Measurements from ENCODE around the gene GNAS. TPM values are rescaled to one million over a fixed set of nuclear protein-coding genes. Genes with fewer than 3 reads are reported as not detected.

The GNAS gene
- total RNA-seq, 4 donors from 2014 or later = 513 to 854 (median 781) TPM

GRCh38 chr20:58877050-58877975, 24.8 kb downstream of the GNAS start:
- intact Hi-C loops (cut with DNase I; ENCODE audit: low total_unique reads) = no loop called here
- H3K9me3 ChIP-seq = no peaks in the 10 kb centered on the region
- peaks cover 4 to 5% of the 10 kb centered on the region in 2 donors for H3K4me1 ChIP-seq
- no peaks in the 10 kb centered on the region for H3K36me3 ChIP-seq
- ATAC-seq (no peak), DNase-seq (no peak)
- TF ChIP-seq CTCF (IDR thresholded peaks at IDR 0.05 in 4 of 5, conservative IDR thresholded peaks at IDR 0.05 in 1 of 5) = no peak
- TF ChIP-seq POLR2A (IDR thresholded peaks at IDR 0.05) = no peak
- no peak overlapping the region for H3K27ac ChIP-seq
- in situ Hi-C loops (cut with MboI; ENCODE audit: low sequenced_read_pairs in 4 of 4) = loop anchor here in 1 of 4 donors (10.0 to 25.0 kb wide), 2 partner anchors 110 to 347 kb away; partner anchors contain the start of gene NELFCD
- H3K4me3 ChIP-seq = no peak overlapping the region
- peaks cover 0 to 12% (median 0%) of the 10 kb centered on the region in 3 donors for H3K27me3 ChIP-seq

GRCh38 chr20:58877976-58878360, 25.5 kb downstream of the GNAS start:
- Histone ChIP-seq H3K4me3 (no peak overlapping the region), H3K27me3 (peaks cover 0 to 12% (median 0%) of the 10 kb centered on the region in 3 donors), H3K36me3 (no peaks in the 10 kb centered on the region), H3K27ac (no peak overlapping the region), H3K4me1 (peaks cover 5 to 7% of the 10 kb centered on the region in 2 donors), H3K9me3 (no peaks in the 10 kb centered on the region)
- intact Hi-C loops (cut with DNase I; ENCODE audit: low total_unique reads) (no loop called here), in situ Hi-C loops (cut with MboI; ENCODE audit: low sequenced_read_pairs in 4 of 4) (loop anchor here in 1 of 4 donors (10.0 to 25.0 kb wide), 2 partner anchors 109 to 347 kb away; partner anchors contain the start of gene NELFCD)
- DNase-seq = no peak
- TF ChIP-seq CTCF (IDR thresholded peaks at IDR 0.05 in 4 of 5, conservative IDR thresholded peaks at IDR 0.05 in 1 of 5) (no peak), POLR2A (IDR thresholded peaks at IDR 0.05) (no peak)
- no peak for ATAC-seq

GRCh38 chr20:58878399-58878798, 25.9 kb downstream of the GNAS start:
- no peak overlapping the region for H3K27ac ChIP-seq
- no peak for TF ChIP-seq POLR2A (IDR thresholded peaks at IDR 0.05)
- TF ChIP-seq CTCF (IDR thresholded peaks at IDR 0.05 in 4 of 5, conservative IDR thresholded peaks at IDR 0.05 in 1 of 5) = no peak
- H3K4me1 ChIP-seq = peaks cover 5 to 7% of the 10 kb centered on the region in 2 donors
- H3K27me3 ChIP-seq = peaks cover 0 to 12% (median 0%) of the 10 kb centered on the region in 3 donors
- no peaks in the 10 kb centered on the region for H3K36me3 ChIP-seq
- no peaks in the 10 kb centered on the region for H3K9me3 ChIP-seq
- ATAC-seq = no peak
- no peak overlapping the region for H3K4me3 ChIP-seq
- intact Hi-C loops (cut with DNase I; ENCODE audit: low total_unique reads) (no loop called here), in situ Hi-C loops (cut with MboI; ENCODE audit: low sequenced_read_pairs in 4 of 4) (loop anchor here in 1 of 4 donors (10.0 to 25.0 kb wide), 2 partner anchors 109 to 346 kb away; partner anchors contain the start of gene NELFCD)
- DNase-seq = no peak

GRCh38 chr20:58880441-58880840, 27.9 kb downstream of the GNAS start:
- intact Hi-C loops (cut with DNase I; ENCODE audit: low total_unique reads) (no loop called here), in situ Hi-C loops (cut with MboI; ENCODE audit: low sequenced_read_pairs in 4 of 4) (loop anchor here (10.0 to 25.0 kb wide), 3 partner anchors 104 to 164 kb away; partner anchors contain the start of genes NELFCD (in 3 of the 4) and PRELID3B (in 1 of the 4))
- no peak for DNase-seq
- no peaks in the 10 kb centered on the region for H3K36me3 ChIP-seq
- peaks cover 0 to 12% (median 0%) of the 10 kb centered on the region in 3 donors for H3K27me3 ChIP-seq
- no peak overlapping the region for H3K4me3 ChIP-seq
- no peak overlapping the region for H3K27ac ChIP-seq
- peaks cover 0 to 5% (median 0%) of the 10 kb centered on the region in 3 donors for H3K9me3 ChIP-seq
- TF ChIP-seq CTCF (IDR thresholded peaks at IDR 0.05 in 4 of 5, conservative IDR thresholded peaks at IDR 0.05 in 1 of 5) (no peak), POLR2A (IDR thresholded peaks at IDR 0.05) (no peak)
- ATAC-seq = no peak
- peaks cover 5 to 7% of the 10 kb centered on the region in 2 donors for H3K4me1 ChIP-seq
